Measurements from ENCODE around the gene AMZ2. TPM values are rescaled to one million over a fixed set of nuclear protein-coding genes. Genes with fewer than 3 reads are reported as not detected.

AMZ2 gene
- total and polyA plus RNA-seq, 4 donors = 11.6 to 19.6 (median 17.3) TPM

DNA sequence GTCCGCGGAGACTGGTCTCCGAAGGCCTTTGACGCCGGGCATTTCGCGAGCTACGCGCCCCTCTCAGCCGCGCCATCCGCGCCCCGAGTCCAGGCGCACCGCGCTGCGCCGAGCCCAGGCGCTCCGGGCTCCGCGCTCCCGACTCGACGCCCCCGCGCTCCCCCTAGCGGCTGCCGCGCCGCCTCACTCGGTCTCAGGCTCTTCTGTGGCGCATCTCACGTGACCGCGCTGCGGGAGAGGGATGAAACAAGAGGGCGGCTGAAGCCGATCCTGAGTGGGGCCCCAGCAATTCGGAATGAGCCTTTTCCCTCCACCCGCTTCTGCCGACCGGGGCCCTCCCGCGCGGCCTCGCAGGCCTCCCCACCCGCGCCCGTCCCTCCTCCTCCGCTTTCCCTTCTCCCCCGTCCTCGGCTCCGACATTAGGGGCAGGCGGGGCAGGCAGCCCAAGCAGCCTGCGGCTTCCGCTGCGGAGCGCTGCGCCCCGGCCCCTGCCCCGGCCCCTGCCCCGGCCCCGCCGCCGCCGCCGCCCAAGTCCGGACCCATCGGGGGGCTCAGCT is 42.5 kb upstream of the AMZ2 start:
- H3K9ac ChIP-seq (ENCODE audit: low read depth in 1 of 2, low read length in 2 of 2) = no peak overlapping the region
- peaks cover 0 to 1% (median 0%) of the 10 kb centered on the region in 4 donors for H3K36me3 ChIP-seq (ENCODE audit: control insufficient read depth in 4 of 4, insufficient read depth in 3 of 4, low read depth in 1 of 4, low read length in 3 of 4)
- TF ChIP-seq, protein P1, sequence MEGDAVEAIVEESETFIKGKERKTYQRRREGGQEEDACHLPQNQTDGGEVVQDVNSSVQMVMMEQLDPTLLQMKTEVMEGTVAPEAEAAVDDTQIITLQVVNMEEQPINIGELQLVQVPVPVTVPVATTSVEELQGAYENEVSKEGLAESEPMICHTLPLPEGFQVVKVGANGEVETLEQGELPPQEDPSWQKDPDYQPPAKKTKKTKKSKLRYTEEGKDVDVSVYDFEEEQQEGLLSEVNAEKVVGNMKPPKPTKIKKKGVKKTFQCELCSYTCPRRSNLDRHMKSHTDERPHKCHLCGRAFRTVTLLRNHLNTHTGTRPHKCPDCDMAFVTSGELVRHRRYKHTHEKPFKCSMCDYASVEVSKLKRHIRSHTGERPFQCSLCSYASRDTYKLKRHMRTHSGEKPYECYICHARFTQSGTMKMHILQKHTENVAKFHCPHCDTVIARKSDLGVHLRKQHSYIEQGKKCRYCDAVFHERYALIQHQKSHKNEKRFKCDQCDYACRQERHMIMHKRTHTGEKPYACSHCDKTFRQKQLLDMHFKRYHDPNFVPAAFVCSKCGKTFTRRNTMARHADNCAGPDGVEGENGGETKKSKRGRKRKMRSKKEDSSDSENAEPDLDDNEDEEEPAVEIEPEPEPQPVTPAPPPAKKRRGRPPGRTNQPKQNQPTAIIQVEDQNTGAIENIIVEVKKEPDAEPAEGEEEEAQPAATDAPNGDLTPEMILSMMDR (IDR thresholded peaks at IDR 0.05; ENCODE audit: low read depth, low read length, missing input control) = peak; percentile 86
- TF ChIP-seq HNF4A (conservative IDR thresholded peaks at IDR 0.05) (no peak), FOXA2 (IDR thresholded peaks at IDR 0.05) (no peak), EGR1 (IDR thresholded peaks at IDR 0.05; ENCODE audit: low read depth in 2 of 2) (peak in 1 of 2 donors; percentile 77), GABPA (IDR thresholded peaks at IDR 0.05 in 1 of 2, conservative IDR thresholded peaks at IDR 0.05 in 1 of 2) (no peak), FOXA1 (IDR thresholded peaks at IDR 0.05) (no peak), NR2F2 (IDR thresholded peaks at IDR 0.05) (no peak), SP1 (IDR thresholded peaks at IDR 0.05) (no peak), YY1 (IDR thresholded peaks at IDR 0.05) (peak; percentile 88), RAD21 (IDR thresholded peaks at IDR 0.05) (peak; percentile 43 to 59), TAF1 (conservative IDR thresholded peaks at IDR 0.05) (no peak), HNF4G (IDR thresholded peaks at IDR 0.05) (no peak)
- TF ChIP-seq, protein P2, sequence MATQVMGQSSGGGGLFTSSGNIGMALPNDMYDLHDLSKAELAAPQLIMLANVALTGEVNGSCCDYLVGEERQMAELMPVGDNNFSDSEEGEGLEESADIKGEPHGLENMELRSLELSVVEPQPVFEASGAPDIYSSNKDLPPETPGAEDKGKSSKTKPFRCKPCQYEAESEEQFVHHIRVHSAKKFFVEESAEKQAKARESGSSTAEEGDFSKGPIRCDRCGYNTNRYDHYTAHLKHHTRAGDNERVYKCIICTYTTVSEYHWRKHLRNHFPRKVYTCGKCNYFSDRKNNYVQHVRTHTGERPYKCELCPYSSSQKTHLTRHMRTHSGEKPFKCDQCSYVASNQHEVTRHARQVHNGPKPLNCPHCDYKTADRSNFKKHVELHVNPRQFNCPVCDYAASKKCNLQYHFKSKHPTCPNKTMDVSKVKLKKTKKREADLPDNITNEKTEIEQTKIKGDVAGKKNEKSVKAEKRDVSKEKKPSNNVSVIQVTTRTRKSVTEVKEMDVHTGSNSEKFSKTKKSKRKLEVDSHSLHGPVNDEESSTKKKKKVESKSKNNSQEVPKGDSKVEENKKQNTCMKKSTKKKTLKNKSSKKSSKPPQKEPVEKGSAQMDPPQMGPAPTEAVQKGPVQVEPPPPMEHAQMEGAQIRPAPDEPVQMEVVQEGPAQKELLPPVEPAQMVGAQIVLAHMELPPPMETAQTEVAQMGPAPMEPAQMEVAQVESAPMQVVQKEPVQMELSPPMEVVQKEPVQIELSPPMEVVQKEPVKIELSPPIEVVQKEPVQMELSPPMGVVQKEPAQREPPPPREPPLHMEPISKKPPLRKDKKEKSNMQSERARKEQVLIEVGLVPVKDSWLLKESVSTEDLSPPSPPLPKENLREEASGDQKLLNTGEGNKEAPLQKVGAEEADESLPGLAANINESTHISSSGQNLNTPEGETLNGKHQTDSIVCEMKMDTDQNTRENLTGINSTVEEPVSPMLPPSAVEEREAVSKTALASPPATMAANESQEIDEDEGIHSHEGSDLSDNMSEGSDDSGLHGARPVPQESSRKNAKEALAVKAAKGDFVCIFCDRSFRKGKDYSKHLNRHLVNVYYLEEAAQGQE (IDR thresholded peaks at IDR 0.05) = no peak
- TF ChIP-seq, protein P3, sequence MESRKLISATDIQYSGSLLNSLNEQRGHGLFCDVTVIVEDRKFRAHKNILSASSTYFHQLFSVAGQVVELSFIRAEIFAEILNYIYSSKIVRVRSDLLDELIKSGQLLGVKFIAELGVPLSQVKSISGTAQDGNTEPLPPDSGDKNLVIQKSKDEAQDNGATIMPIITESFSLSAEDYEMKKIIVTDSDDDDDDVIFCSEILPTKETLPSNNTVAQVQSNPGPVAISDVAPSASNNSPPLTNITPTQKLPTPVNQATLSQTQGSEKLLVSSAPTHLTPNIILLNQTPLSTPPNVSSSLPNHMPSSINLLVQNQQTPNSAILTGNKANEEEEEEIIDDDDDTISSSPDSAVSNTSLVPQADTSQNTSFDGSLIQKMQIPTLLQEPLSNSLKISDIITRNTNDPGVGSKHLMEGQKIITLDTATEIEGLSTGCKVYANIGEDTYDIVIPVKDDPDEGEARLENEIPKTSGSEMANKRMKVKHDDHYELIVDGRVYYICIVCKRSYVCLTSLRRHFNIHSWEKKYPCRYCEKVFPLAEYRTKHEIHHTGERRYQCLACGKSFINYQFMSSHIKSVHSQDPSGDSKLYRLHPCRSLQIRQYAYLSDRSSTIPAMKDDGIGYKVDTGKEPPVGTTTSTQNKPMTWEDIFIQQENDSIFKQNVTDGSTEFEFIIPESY (IDR thresholded peaks at IDR 0.05) = no peak
- TF ChIP-seq, protein P4, sequence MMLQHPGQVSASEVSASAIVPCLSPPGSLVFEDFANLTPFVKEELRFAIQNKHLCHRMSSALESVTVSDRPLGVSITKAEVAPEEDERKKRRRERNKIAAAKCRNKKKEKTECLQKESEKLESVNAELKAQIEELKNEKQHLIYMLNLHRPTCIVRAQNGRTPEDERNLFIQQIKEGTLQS (IDR thresholded peaks at IDR 0.05) = no peak
- WGBS = under 1% methylated on average over 71 of the region's 71 CpGs
- no peaks in the 10 kb centered on the region for H3K9me3 ChIP-seq (ENCODE audit: control insufficient read depth in 4 of 4, low read length in 3 of 4)
- peaks cover 5 to 18% (median 10%) of the 10 kb centered on the region in 4 donors for H3K4me1 ChIP-seq (ENCODE audit: control insufficient read depth in 4 of 4, insufficient read depth in 4 of 4, low read length in 3 of 4)
- peak overlapping the region; percentile 49 to 83 (median 65) for H3K4me3 ChIP-seq (ENCODE audit: low read depth in 1 of 3, low read length in 3 of 3)
- H3K27ac ChIP-seq (ENCODE audit: low read depth in 1 of 2, low read length in 2 of 2) = peak overlapping the region; percentile 77 to 78
- peak; percentile 88 for DNase-seq (ENCODE audit: low spot score)
- no peaks in the 10 kb centered on the region for H3K27me3 ChIP-seq (ENCODE audit: control insufficient read depth in 4 of 4, insufficient read depth in 4 of 4, low read length in 3 of 4)
